Fibroblast of villous mesenchyme (primary cell): ENCODE data around the gene NSD1. TPM values are rescaled to one million over a fixed set of nuclear protein-coding genes. Genes with fewer than 3 reads are reported as not detected.

ENCODE experiments used
- DNase-seq: peaks from one replicate; pipeline ENCODE4 v3.0.0-alpha.2; 2010; ENCODE audit warnings: low read depth
- H3K4me3 ChIP-seq: 2 replicates; pipeline ENCODE4 v1.5.1; 2011; ENCODE audit warnings: low read depth, mild to moderate bottlenecking, low read length
- total RNA-seq: library from RNA; depleted of rRNA; stranded (reverse); fragments of >200 nt; gene quantifications from 2 replicates; pipeline ENCODE4 v1.2.3, GENCODE V29; 2012
- TF ChIP-seq, protein P1 (sequence below): IDR thresholded peaks from 2 replicates; pipeline ENCODE4 v1.5.1; 2012; ENCODE audit warnings: low read depth, mild to moderate bottlenecking, low read length; ENCODE audit not compliant: insufficient read depth

Gene NSD1
- total RNA-seq, 1 donor: 70.0 TPM

DNA sequence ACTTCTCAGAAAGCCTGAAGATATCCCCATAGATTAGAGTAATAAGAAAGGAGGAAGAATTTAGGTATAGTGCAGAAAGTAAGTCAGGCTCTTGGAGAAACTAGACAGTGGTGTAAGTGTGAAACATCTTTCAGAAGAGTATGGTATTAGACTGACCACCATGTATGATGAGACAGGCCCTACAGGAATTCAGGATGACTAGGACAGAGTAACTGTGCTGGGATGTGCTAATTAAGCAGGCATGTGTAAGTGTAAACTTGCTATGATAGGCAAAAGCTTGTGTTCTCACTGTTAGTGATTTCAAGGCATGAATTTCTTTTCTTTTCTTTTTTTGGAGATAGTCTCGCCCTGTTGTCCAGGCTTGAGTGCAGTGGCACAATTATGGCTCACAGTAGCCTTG is 99.2 kb downstream of the NSD1 start:
- H3K4me3 ChIP-seq: no peak overlapping the region
- DNase-seq: peak; percentile 64
- TF ChIP-seq, protein P1, sequence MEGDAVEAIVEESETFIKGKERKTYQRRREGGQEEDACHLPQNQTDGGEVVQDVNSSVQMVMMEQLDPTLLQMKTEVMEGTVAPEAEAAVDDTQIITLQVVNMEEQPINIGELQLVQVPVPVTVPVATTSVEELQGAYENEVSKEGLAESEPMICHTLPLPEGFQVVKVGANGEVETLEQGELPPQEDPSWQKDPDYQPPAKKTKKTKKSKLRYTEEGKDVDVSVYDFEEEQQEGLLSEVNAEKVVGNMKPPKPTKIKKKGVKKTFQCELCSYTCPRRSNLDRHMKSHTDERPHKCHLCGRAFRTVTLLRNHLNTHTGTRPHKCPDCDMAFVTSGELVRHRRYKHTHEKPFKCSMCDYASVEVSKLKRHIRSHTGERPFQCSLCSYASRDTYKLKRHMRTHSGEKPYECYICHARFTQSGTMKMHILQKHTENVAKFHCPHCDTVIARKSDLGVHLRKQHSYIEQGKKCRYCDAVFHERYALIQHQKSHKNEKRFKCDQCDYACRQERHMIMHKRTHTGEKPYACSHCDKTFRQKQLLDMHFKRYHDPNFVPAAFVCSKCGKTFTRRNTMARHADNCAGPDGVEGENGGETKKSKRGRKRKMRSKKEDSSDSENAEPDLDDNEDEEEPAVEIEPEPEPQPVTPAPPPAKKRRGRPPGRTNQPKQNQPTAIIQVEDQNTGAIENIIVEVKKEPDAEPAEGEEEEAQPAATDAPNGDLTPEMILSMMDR: no peak

DNA sequence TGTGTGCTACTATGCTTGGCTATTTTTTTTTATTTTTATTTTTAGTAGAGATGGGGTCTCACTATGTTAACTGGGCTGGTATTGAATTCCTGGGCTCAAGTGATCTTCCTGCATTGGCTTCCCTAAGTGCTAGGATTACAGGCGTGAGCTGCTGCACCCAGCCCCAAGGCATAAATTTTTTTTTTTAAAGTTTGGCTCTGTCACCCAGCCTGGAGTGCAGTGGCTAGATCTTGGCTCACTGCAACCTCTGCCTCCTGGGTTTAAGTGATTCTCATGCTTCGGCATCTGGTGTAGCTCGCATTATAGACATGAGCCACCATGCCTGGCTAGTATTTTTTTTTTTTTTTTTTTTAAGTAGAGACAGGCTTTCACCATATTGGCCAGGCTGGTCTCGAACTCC is 99.6 kb downstream of the NSD1 start:
- H3K4me3 ChIP-seq: no peak overlapping the region
- DNase-seq: no peak
- TF ChIP-seq, protein P1: no peak

DNA sequence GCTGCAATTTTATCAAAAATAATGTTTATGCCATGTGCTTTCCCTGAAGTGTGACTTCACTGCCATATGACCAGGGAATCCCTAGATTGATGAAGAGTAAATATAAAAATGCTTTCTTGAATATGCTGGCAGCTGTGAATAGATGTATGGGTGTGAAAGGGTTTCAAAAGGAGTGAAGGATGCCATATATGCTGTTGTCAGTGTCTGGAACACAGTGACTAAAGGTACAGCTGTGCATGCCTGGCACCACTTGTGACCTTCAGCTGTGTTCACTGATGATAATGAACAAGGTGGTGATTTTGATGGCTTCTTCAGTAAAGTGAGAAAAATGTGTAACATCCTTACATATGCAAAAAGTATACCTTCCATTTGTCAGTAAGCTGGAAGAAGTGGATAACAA is 100.2 kb downstream of the NSD1 start:
- no peak overlapping the region for H3K4me3 ChIP-seq
- TF ChIP-seq, protein P1: no peak
- DNase-seq: no peak

DNA sequence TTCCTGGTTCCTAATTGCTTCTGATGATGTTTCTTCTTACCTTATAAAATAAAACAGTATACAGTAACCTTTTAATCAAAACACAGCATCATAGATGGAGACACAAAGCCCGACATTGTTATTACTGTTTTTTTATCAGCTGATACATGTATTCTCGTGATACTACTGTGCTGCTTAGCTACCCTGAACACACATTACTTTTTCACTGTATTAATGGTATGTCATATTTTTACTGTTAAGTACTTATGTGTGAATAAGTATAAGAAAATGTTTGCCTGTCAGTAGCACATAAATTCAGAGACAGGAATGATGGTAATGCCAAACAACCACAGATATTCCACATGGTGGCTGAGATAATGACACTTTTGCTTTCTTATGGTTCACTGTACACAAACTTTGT is 101.3 kb downstream of the NSD1 start:
- DNase-seq: peak; percentile 18
- TF ChIP-seq, protein P1: no peak
- H3K4me3 ChIP-seq: no peak overlapping the region

DNA sequence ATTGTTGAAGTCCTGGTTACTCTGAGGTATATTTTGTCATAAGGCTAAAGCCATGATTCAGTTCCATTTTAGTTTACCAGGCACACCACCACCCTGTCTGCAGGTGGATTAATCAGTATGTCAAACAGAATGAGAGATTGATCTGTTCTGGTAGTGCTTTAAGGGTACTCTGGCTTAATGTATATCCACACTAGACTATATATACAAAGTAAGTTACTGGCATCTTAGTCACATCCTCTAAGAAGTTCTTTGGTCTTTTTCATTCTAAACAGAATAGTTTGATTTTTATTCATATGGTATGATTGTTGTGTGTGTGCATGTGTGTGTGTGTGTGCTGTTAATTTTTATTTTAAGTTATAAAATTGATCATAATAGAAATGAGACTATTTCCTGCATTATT is 108.2 kb downstream of the NSD1 start:
- no peak for DNase-seq
- no peak overlapping the region for H3K4me3 ChIP-seq
- TF ChIP-seq, protein P1: no peak

DNA sequence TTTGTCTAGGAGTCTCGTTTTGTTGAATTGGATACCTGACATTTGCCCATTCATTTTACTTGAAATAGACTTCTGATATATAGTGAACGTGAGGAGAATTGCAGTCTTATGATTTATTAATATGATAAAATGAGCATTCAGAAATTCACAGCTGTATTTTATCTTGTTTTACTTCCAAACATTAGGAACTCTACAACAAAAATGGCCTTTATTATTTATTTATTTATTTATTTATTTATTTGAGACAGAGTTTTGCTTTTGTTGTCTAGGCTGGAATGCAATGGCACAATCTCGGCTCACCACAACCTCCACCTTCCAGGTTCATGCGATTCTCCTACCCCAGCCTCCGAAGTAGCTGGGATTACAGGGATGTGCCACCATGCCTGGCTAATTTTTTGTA is 108.7 kb downstream of the NSD1 start:
- TF ChIP-seq, protein P1: no peak
- no peak for DNase-seq
- H3K4me3 ChIP-seq: no peak overlapping the region

DNA sequence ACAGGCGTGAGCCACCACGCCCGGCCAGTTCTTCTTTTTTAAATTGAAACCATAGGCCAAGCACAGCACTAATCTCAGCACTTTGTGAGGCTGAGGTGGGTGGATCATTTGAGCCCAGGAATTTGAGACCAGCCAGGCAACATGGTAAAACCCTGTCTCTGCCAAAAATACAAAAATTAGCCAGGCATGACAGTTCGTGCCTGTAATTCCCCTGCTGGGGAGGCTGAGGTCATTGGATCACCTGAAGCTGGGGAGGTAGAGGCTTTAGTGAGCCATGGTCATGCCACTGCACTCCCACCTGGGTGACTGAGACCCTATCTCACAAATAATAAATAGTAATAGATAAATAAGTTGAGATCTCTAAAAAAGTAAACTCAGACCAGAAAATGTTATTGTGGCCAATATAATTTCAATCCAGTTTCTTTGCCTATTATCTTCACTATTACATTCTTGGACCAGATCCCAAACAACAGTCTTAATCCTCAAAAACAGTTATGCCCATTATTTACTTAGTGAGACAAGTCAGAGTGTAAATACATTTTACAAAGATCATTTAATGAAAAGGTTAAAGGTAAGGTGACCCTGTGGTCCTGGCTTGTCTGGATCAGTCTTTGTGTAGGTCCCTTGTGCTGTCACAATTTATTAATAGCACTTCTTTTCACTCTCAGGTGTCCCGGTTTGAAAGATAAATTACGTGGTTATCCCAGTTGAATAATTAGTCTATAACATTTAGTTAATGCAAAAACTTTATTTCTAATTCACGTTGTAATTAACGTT is 116.4 kb downstream of the NSD1 start:
- H3K4me3 ChIP-seq: no peak overlapping the region
- DNase-seq: no peak
- TF ChIP-seq, protein P1: no peak
